ENCODE data around the gene C1QTNF6. TPM values are rescaled to one million over a fixed set of nuclear protein-coding genes. Genes with fewer than 3 reads are reported as not detected.
A peak's percentile ranks its signal among the peaks of the same experiment; 100 is the strongest.

Gene C1QTNF6
- total RNA-seq, 1 experiment from 2014 or later = 85.9 TPM

DNA sequence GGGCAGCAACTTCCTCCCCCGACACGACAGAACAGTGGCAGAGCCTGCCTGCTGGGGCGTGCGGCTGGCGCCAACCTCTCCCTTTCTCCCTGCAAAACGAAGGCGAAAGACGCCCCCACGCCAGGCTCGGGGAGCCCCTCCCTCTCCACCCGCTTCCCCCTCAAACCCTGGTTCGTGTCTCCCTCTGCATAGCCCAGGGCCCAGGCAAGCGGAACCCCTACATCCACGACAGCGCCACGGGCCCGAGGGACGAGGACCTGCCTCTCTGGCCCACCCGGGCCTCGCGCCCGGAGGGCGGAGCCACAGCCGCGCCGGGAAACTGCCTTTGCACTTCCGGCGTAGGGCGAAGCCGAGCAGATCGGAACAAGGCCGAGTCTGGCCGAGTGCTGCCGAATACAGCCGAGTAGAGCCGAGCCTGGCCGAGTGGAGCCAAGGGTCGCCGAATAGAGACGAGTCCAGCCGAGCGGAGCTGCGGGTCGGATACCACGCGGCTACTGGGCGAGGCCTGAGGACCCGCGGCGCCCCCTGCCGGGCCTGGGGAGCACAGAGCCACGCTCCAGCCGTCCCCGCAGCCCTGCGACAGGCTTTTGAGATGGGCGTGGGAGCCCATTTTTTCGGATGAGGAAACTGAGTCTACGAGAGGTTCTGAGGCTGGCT is 11.2 kb upstream of the C1QTNF6 start:
- no TSS peak for BruUV-seq (replicated peaks)
- no peak for TF ChIP-seq EZH2 (IDR thresholded peaks at IDR 0.05; ENCODE audit: low read depth)
- TF ChIP-seq, protein P1, sequence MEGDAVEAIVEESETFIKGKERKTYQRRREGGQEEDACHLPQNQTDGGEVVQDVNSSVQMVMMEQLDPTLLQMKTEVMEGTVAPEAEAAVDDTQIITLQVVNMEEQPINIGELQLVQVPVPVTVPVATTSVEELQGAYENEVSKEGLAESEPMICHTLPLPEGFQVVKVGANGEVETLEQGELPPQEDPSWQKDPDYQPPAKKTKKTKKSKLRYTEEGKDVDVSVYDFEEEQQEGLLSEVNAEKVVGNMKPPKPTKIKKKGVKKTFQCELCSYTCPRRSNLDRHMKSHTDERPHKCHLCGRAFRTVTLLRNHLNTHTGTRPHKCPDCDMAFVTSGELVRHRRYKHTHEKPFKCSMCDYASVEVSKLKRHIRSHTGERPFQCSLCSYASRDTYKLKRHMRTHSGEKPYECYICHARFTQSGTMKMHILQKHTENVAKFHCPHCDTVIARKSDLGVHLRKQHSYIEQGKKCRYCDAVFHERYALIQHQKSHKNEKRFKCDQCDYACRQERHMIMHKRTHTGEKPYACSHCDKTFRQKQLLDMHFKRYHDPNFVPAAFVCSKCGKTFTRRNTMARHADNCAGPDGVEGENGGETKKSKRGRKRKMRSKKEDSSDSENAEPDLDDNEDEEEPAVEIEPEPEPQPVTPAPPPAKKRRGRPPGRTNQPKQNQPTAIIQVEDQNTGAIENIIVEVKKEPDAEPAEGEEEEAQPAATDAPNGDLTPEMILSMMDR (conservative IDR thresholded peaks at IDR 0.05) = peak; percentile 91
- peaks cover 23% of the 10 kb centered on the region; the same call in 1 of the 2 replicates for H3K79me2 ChIP-seq (ENCODE audit: low read depth)
- H3K9me2 ChIP-seq (ENCODE audit: insufficient read depth) = no peaks in the 10 kb centered on the region
- peaks cover 31% of the 10 kb centered on the region for H3F3A ChIP-seq (ENCODE audit: insufficient read depth, low read depth)
- no peaks in the 10 kb centered on the region for H3K36me3 ChIP-seq (ENCODE audit: low read depth)
- CTCF ChIA-PET = interaction anchor here (0.6 to 1.4 kb wide), 16 partner anchors 12 to 669 kb away, joined by 3 to 13 read pairs (median 4); no protein-coding TSS in a partner anchor
- H3K4me3 ChIP-seq = peak overlapping the region; percentile 77
- peak overlapping the region; percentile 96 for H3K4me2 ChIP-seq
- POLR2A ChIA-PET (ENCODE audit: unreplicated experiment) = interaction anchor here (0.6 to 1.3 kb wide), 6 partner anchors 9 to 423 kb away, joined by 3 to 21 read pairs (median 5); partner anchors contain the start of genes IFT27 and RAC2
- H3K27ac ChIP-seq = peak overlapping the region; percentile 94
- no peaks in the 10 kb centered on the region for H4K20me1 ChIP-seq (ENCODE audit: insufficient read depth)
- peak; percentile 95 to 100 for DNase-seq
- no peaks in the 10 kb centered on the region for H3K27me3 ChIP-seq (ENCODE audit: insufficient read depth, low read depth)
- H3K9me3 ChIP-seq (ENCODE audit: insufficient read depth, low read depth) = no peaks in the 10 kb centered on the region
- H3K4me1 ChIP-seq (replicated peaks; ENCODE audit: insufficient read depth) = peaks cover 46% of the 10 kb centered on the region
- intact Hi-C loops (cut with micrococcal nuclease; ENCODE audit: unreplicated experiment) = loop anchor here (1.0 to 10.0 kb wide), 9 partner anchors 42 to 867 kb away; no protein-coding TSS in a partner anchor
- H2AFZ ChIP-seq = peak overlapping the region; percentile 94

DNA sequence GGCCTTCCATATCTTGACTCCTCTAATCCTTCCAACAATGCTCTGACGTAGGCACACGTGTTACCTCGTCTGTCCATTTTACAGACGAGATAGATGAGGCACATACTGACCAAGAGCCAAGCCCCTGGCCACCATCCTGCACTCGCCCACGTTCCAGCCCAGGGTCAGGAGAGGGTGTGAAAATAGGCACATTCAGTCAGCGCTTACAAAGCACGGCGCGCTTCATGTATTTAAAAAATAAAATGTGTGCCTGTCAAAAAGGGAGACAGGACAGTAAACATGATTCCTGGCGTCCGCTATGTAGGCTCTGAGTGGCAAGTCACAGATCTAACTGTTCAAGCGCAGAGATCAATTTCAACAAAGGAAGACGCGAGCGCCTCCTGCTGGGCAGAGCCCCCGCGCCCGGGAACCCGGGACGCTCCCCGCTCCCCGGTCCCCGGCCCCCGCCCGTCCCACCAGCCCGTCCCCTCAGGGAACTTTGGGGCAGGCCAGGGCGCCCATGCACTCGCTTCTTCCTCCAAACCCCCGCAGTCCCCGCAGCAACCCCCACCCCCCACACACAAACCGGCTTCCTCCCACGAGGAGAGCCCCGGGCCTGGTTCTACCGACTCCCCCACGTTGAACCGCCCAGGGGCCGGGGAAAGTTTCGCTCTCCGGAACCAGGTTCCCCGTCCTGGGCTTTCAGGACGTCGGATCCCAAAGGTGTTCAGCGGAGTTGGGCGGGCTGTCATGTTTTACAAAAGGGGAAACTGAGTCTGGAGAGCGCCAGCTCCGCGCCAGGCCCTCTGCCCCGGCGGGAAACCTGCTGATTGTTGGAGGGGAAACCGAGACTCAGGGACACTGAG is 10.4 kb upstream of the C1QTNF6 start:
- Histone ChIP-seq H3F3A (ENCODE audit: insufficient read depth, low read depth) (peaks cover 39% of the 10 kb centered on the region), H3K36me3 (ENCODE audit: low read depth) (no peaks in the 10 kb centered on the region), H2AFZ (peak overlapping the region; percentile 84), H3K4me3 (peak overlapping the region; percentile 77), H3K27ac (peak overlapping the region; percentile 94), H4K20me1 (ENCODE audit: insufficient read depth) (no peaks in the 10 kb centered on the region), H3K4me1 (replicated peaks; ENCODE audit: insufficient read depth) (peaks cover 50% of the 10 kb centered on the region), H3K79me2 (ENCODE audit: low read depth) (peaks cover 23% of the 10 kb centered on the region; the same call in 1 of the 2 replicates), H3K9me2 (ENCODE audit: insufficient read depth) (no peaks in the 10 kb centered on the region), H3K9me3 (ENCODE audit: insufficient read depth, low read depth) (no peaks in the 10 kb centered on the region), H3K4me2 (peak overlapping the region; percentile 96), H3K27me3 (ENCODE audit: insufficient read depth, low read depth) (no peaks in the 10 kb centered on the region)
- no TSS peak for BruUV-seq (replicated peaks)
- intact Hi-C loops (cut with micrococcal nuclease; ENCODE audit: unreplicated experiment) = loop anchor here (1.0 to 10.0 kb wide), 11 partner anchors 32 to 866 kb away; no protein-coding TSS in a partner anchor
- ChIA-PET CTCF (interaction anchor here (0.6 to 1.6 kb wide), 7 partner anchors 31 to 668 kb away, joined by 3 to 11 read pairs (median 4); no protein-coding TSS in a partner anchor), POLR2A (ENCODE audit: unreplicated experiment) (interaction anchor here (0.6 to 1.3 kb wide), 8 partner anchors 8 to 422 kb away, joined by 3 to 21 read pairs (median 6); partner anchors contain the start of genes IFT27, MPST, RAC2 and TST)
- TF ChIP-seq, protein P1 (conservative IDR thresholded peaks at IDR 0.05) = peak; percentile 95
- no peak for TF ChIP-seq EZH2 (IDR thresholded peaks at IDR 0.05; ENCODE audit: low read depth)
- peak; percentile 81 to 92 for DNase-seq

Data from PC-9 (cell line).